ENCODE data around the gene DCAF15. TPM values are rescaled to one million over a fixed set of nuclear protein-coding genes. Genes with fewer than 3 reads are reported as not detected.

The DCAF15 gene
- total RNA-seq, 3 donors from 2014 or later (not counting 1 experiment from before 2014, with no cell fraction given) = 121 to 149 (median 124) TPM

DNA sequence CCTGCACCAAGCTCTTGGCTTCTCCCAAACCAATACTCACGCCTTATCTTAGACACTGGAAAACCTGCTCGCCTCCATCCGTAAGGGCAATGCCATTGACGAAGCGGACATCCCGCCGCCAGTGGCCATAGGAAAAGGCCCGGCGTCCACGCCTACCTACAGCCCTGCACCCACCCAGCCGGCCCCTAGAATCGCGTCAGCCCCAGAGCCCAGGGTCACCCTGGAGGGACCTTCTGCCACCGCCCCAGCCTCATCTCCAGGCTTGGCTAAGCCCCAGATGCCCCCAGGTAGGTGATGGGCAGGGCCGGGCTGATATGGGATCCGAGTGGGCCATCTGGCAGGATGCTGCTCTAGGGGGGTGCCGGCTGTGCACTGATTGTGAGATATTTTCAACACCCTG lies 39.0 kb upstream of the DCAF15 start:
- 99% methylated on average over 17 of the region's 17 CpGs for WGBS (ENCODE audit: insufficient coverage)
- no peak overlapping the region for H3K27ac ChIP-seq (ENCODE audit: low read length)
- H3K4me3 Mint-ChIP-seq = no peak overlapping the region
- intact Hi-C loops (cut with micrococcal nuclease) = no loop called here
- H3K27me3 Mint-ChIP-seq (ENCODE audit: low read depth in 2 of 2) = no peaks in the 10 kb centered on the region
- no peak overlapping the region for H3K27ac Mint-ChIP-seq
- ATAC-seq = no peak
- H3K27me3 ChIP-seq (ENCODE audit: control insufficient read depth, insufficient read depth, low read length) = no peaks in the 10 kb centered on the region
- no peak overlapping the region for H3K4me3 ChIP-seq (ENCODE audit: low read length)
- no peak for DNase-seq
- no peaks in the 10 kb centered on the region for H3K36me3 Mint-ChIP-seq
- H3K9me3 Mint-ChIP-seq = no peaks in the 10 kb centered on the region
- peaks cover 27% of the 10 kb centered on the region for H3K36me3 ChIP-seq (ENCODE audit: control insufficient read depth, insufficient read depth, low read length)
- TF ChIP-seq, protein P1, sequence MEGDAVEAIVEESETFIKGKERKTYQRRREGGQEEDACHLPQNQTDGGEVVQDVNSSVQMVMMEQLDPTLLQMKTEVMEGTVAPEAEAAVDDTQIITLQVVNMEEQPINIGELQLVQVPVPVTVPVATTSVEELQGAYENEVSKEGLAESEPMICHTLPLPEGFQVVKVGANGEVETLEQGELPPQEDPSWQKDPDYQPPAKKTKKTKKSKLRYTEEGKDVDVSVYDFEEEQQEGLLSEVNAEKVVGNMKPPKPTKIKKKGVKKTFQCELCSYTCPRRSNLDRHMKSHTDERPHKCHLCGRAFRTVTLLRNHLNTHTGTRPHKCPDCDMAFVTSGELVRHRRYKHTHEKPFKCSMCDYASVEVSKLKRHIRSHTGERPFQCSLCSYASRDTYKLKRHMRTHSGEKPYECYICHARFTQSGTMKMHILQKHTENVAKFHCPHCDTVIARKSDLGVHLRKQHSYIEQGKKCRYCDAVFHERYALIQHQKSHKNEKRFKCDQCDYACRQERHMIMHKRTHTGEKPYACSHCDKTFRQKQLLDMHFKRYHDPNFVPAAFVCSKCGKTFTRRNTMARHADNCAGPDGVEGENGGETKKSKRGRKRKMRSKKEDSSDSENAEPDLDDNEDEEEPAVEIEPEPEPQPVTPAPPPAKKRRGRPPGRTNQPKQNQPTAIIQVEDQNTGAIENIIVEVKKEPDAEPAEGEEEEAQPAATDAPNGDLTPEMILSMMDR (IDR thresholded peaks at IDR 0.05) = no peak
- no peaks in the 10 kb centered on the region for H3K4me1 ChIP-seq (ENCODE audit: control insufficient read depth, insufficient read depth, low read length)
- H3K4me1 Mint-ChIP-seq = no peaks in the 10 kb centered on the region
- no peaks in the 10 kb centered on the region for H3K9me3 ChIP-seq (ENCODE audit: control insufficient read depth, insufficient read depth, low read length)

DNA sequence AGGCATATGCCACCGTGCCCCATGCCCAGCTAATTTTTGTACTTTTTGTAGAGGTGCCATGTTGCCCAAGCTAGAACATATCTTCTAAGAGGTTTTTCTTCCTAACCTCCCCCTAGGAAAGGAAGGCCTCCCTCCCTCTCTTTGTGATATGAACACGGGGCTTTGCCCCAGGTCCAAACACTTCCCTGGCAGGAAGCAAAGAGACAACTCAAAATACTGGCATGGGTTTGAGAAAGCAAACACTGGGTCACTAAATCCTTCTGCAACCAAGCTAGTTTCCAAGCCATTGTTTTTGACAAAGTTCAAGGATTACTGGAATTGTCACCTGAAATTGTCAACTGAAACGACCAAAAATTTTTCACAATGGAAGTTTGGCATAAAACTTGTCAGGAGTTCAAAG lies 37.5 kb upstream of the DCAF15 start:
- DNase-seq (no peak), ATAC-seq (no peak)
- H3K4me3 Mint-ChIP-seq = no peak overlapping the region
- Histone ChIP-seq H3K4me3 (ENCODE audit: low read length) (no peak overlapping the region), H3K4me1 (ENCODE audit: control insufficient read depth, insufficient read depth, low read length) (no peaks in the 10 kb centered on the region), H3K27me3 (ENCODE audit: control insufficient read depth, insufficient read depth, low read length) (no peaks in the 10 kb centered on the region), H3K27ac (ENCODE audit: low read length) (no peak overlapping the region), H3K9me3 (ENCODE audit: control insufficient read depth, insufficient read depth, low read length) (no peaks in the 10 kb centered on the region), H3K36me3 (ENCODE audit: control insufficient read depth, insufficient read depth, low read length) (peaks cover 36% of the 10 kb centered on the region)
- 94% methylated on average over 3 of the region's 3 CpGs for WGBS (ENCODE audit: insufficient coverage)
- H3K27ac Mint-ChIP-seq = no peak overlapping the region
- TF ChIP-seq, protein P1 (IDR thresholded peaks at IDR 0.05) = no peak
- no peaks in the 10 kb centered on the region for H3K4me1 Mint-ChIP-seq
- no peaks in the 10 kb centered on the region for H3K9me3 Mint-ChIP-seq
- no peaks in the 10 kb centered on the region for H3K27me3 Mint-ChIP-seq (ENCODE audit: low read depth in 2 of 2)
- H3K36me3 Mint-ChIP-seq = no peaks in the 10 kb centered on the region
- intact Hi-C loops (cut with micrococcal nuclease) = no loop called here

DNA sequence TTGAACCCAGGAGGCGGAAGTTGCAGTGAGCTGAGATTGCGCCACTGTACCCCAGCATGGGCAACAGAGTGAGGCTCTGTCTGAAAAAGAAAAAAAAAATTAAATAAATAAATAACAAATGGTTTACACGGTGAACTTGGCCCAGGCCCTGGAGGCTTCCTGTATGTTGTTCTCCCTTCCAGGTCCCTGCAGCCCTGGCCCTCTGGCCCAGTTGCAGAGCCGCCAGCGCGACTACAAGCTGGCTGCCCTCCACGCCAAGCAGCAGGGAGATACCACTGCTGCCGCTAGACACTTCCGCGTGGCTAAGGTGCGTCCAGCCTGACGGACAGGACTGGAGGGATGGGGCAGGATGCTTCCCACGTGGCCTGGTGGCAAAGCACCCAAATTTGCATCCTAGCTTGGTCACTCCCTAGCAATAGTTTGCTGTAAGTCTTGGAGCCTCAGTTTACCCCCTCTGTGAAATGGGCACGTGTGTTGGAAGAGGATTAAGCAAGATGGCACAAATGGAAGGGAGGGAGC lies 34.4 kb upstream of the DCAF15 start:
- Mint-ChIP-seq H3K36me3 (no peaks in the 10 kb centered on the region), H3K27me3 (ENCODE audit: low read depth in 2 of 2) (no peaks in the 10 kb centered on the region), H3K4me3 (no peak overlapping the region), H3K9me3 (no peaks in the 10 kb centered on the region), H3K4me1 (no peaks in the 10 kb centered on the region), H3K27ac (no peak overlapping the region)
- no peak overlapping the region for H3K27ac ChIP-seq (ENCODE audit: low read length)
- peaks cover 49% of the 10 kb centered on the region for H3K36me3 ChIP-seq (ENCODE audit: control insufficient read depth, insufficient read depth, low read length)
- ATAC-seq = no peak
- no peak overlapping the region for H3K4me3 ChIP-seq (ENCODE audit: low read length)
- WGBS (ENCODE audit: insufficient coverage) = 94% methylated on average over 14 of the region's 14 CpGs
- no peaks in the 10 kb centered on the region for H3K27me3 ChIP-seq (ENCODE audit: control insufficient read depth, insufficient read depth, low read length)
- DNase-seq = no peak
- H3K9me3 ChIP-seq (ENCODE audit: control insufficient read depth, insufficient read depth, low read length) = no peaks in the 10 kb centered on the region
- H3K4me1 ChIP-seq (ENCODE audit: control insufficient read depth, insufficient read depth, low read length) = no peaks in the 10 kb centered on the region
- intact Hi-C loops (cut with micrococcal nuclease) = no loop called here
- TF ChIP-seq, protein P1 (IDR thresholded peaks at IDR 0.05) = no peak

DNA sequence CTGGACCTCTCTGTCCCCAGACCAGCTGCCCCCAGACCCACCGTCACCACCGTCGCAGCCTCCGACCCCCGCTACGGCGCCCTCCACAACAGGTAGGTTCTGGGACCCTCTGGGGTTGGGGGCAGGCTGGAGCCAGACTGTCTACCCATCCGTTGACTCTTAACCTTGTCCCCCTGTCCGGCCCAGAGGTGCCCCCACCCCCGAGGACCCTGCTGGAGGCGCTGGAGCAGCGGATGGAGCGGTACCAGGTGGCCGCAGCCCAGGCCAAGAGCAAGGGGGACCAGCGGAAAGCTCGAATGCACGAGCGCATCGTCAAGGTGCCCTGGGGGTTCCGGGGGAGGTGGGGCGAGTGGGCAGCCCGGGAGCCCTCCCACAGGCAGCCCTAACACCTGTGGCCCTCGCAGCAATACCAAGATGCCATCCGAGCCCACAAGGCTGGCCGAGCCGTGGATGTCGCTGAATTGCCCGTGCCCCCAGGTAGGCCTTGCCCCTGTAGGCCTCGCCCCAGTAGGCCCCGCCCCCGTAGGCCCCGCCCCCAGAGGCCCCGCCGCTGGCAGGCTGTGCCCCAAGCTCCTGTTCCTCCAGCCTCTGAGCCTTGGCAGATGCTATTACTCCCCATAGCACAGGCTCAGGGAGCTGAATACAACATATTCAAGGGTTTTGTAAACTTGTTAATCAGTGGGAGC lies 33.4 kb upstream of the DCAF15 start:
- intact Hi-C loops (cut with micrococcal nuclease) = no loop called here
- Histone ChIP-seq H3K4me3 (ENCODE audit: low read length) (no peak overlapping the region), H3K27me3 (ENCODE audit: control insufficient read depth, insufficient read depth, low read length) (no peaks in the 10 kb centered on the region), H3K27ac (ENCODE audit: low read length) (no peak overlapping the region), H3K4me1 (ENCODE audit: control insufficient read depth, insufficient read depth, low read length) (no peaks in the 10 kb centered on the region), H3K9me3 (ENCODE audit: control insufficient read depth, insufficient read depth, low read length) (no peaks in the 10 kb centered on the region), H3K36me3 (ENCODE audit: control insufficient read depth, insufficient read depth, low read length) (peaks cover 51% of the 10 kb centered on the region)
- no peaks in the 10 kb centered on the region for H3K9me3 Mint-ChIP-seq
- H3K36me3 Mint-ChIP-seq = no peaks in the 10 kb centered on the region
- no peak overlapping the region for H3K4me3 Mint-ChIP-seq
- DNase-seq (no peak), ATAC-seq (no peak)
- H3K27ac Mint-ChIP-seq = no peak overlapping the region
- H3K4me1 Mint-ChIP-seq = no peaks in the 10 kb centered on the region
- H3K27me3 Mint-ChIP-seq (ENCODE audit: low read depth in 2 of 2) = no peaks in the 10 kb centered on the region
- WGBS (ENCODE audit: insufficient coverage) = 97% methylated on average over 31 of the region's 34 CpGs
- TF ChIP-seq, protein P1 (IDR thresholded peaks at IDR 0.05) = no peak
